ENCODE data around the gene SOX3.

- TF ChIP-seq CEBPB (IDR thresholded peaks at IDR 0.05), result no peak
- TF ChIP-seq EP300 (IDR thresholded peaks at IDR 0.05; ENCODE audit: borderline replicate concordance), result no peak
- TF ChIP-seq TAF1 (IDR thresholded peaks at IDR 0.05; ENCODE audit: low read depth), result no peak
- TF ChIP-seq REST (IDR thresholded peaks at IDR 0.05; ENCODE audit: low read depth), result no peak
- no peak for TF ChIP-seq FOXM1 (IDR thresholded peaks at IDR 0.05; ENCODE audit: borderline replicate concordance, low read depth)
- no peak for TF ChIP-seq ZBTB7A (IDR thresholded peaks at IDR 0.05; ENCODE audit: low read depth)
- TF ChIP-seq TCF12 (IDR thresholded peaks at IDR 0.05; ENCODE audit: low read depth), result no peak
- TF ChIP-seq RAD21 (IDR thresholded peaks at IDR 0.05; ENCODE audit: low read depth), result no peak
- no peak for TF ChIP-seq MAX (IDR thresholded peaks at IDR 0.05)
- no peak for TF ChIP-seq YY1 (IDR thresholded peaks at IDR 0.05; ENCODE audit: low read depth)
- no peak for TF ChIP-seq CREB1 (IDR thresholded peaks at IDR 0.05; ENCODE audit: low read depth)
Measured at GRCh38 chrX:140501940-140502468, 2.9 kb downstream of the SOX3 start.
